Endothelial cell of umbilical vein (primary cell): ENCODE results near the gene OPCML. TPM values are rescaled to one million over a fixed set of nuclear protein-coding genes. Genes with fewer than 3 reads are reported as not detected.

Source experiments
- BruUV-seq: library from RNA; stranded (reverse); fragments of 400-500 nt; replicated peaks from 2 replicates; lab custom pipeline; 2021; lab: Mats Ljungman, UMichigan
- CTCF ChIA-PET: fragments of 300-600, 350-600 bp; sonication (Branson Sonifier 250); formaldehyde crosslinking; loops from one replicate; lab custom pipeline; 2021; ENCODE audit warnings: antibody characterized with exemption, inconsistent platforms; lab: Charles Lee
- POLR2A ChIA-PET: fragments of 300-600, 350-600 bp; sonication (Branson Sonifier 250); formaldehyde crosslinking; loops from one replicate; lab custom pipeline; 2021; ENCODE audit warnings: antibody characterized with exemption, inconsistent platforms; lab: Charles Lee
- DNase-seq: peaks from one replicate; pipeline ENCODE4 v3.0.0-alpha.2; 2011; ENCODE audit warnings: low read depth, low spot score
- FAIRE-seq: peaks from 2 replicates; lab custom pipeline; 2011; peaks lifted over from hg19 to GRCh38; lab: Jason Lieb, UNC
- H2AFZ ChIP-seq: 2 replicates; pipeline ENCODE4 v1.6.0; 2012; ENCODE audit warnings: low read depth, low read length, control low read depth, inconsistent platforms
- H3K27ac ChIP-seq: 2 replicates; pipeline ENCODE4 v1.5.1; 2011; ENCODE audit warnings: low read depth, mild to moderate bottlenecking, control low read depth, low read length, moderate library complexity; ENCODE audit not compliant: insufficient read depth
- H3K27me3 ChIP-seq, 2 experiments: 2 replicates each; pipeline versions ENCODE4 v1.6.0 to v1.6.1; 2011; ENCODE audit warnings: low read length in 2 of 2, mixed read lengths in 1 of 2; ENCODE audit not compliant: control insufficient read depth in 2 of 2, insufficient read depth in 2 of 2
- H3K36me3 ChIP-seq, 2 experiments: 2 replicates in 1 of 2; 3 replicates in 1 of 2; pipeline ENCODE4 v1.5.1; 2011; ENCODE audit warnings: low read length in 2 of 2, mild to moderate bottlenecking in 1 of 2, moderate library complexity in 1 of 2; ENCODE audit not compliant: control insufficient read depth in 2 of 2, insufficient read depth in 2 of 2; ENCODE audit errors: extremely low read depth in 1 of 2
- H3K4me1 ChIP-seq: 3 replicates; pipeline ENCODE4 v1.5.1; 2011; ENCODE audit warnings: mild to moderate bottlenecking, low read length; ENCODE audit not compliant: control insufficient read depth, insufficient read depth; ENCODE audit errors: extremely low read depth
- H3K4me2 ChIP-seq: 2 replicates; pipeline ENCODE4 v1.6.1; 2011; ENCODE audit warnings: low read length, control low read depth, mixed read lengths; ENCODE audit not compliant: insufficient read depth
- H3K4me3 ChIP-seq, 3 experiments: fragments of 200-600 bp in 1 of 3; sonication (generic), shearing (Covaris generic) in 1 of 3; replicated peaks in 1 of 3; 2 replicates each; pipeline ENCODE4 v1.5.1; 2011 to 2016; ENCODE audit warnings: control low read depth in 3 of 3, low read length in 3 of 3, mild to moderate bottlenecking in 2 of 3, inconsistent platforms in 1 of 3, low read depth in 1 of 3, moderate library complexity in 1 of 3; ENCODE audit not compliant: insufficient read depth in 1 of 3
- H3K79me2 ChIP-seq: 2 replicates; pipeline ENCODE4 v1.6.0; 2012; ENCODE audit warnings: low read length, inconsistent platforms; ENCODE audit not compliant: control insufficient read depth, insufficient read depth
- H3K9ac ChIP-seq: replicated peaks from 2 replicates; pipeline ENCODE3; 2011; ENCODE audit warnings: low read length, control low read depth; ENCODE audit not compliant: insufficient read depth; ENCODE audit errors: extremely low read depth
- H3K9me1 ChIP-seq: replicated peaks from 3 replicates; pipeline ENCODE4 v1.6.0; 2011; ENCODE audit warnings: mild to moderate bottlenecking, low read length; ENCODE audit not compliant: control insufficient read depth, insufficient read depth; ENCODE audit errors: extremely low read depth
- H3K9me3 ChIP-seq: replicated peaks from 2 replicates; pipeline ENCODE4 v1.5.1; 2012; ENCODE audit warnings: low read length, inconsistent platforms; ENCODE audit not compliant: control insufficient read depth, insufficient read depth
- H4K20me1 ChIP-seq: replicated peaks from 2 replicates; pipeline ENCODE3; 2011; ENCODE audit warnings: mild to moderate bottlenecking, low read length; ENCODE audit not compliant: control insufficient read depth, insufficient read depth; ENCODE audit errors: extremely low read depth
- EZH2 ChIP-seq: IDR thresholded peaks from 2 replicates; pipeline ENCODE4 v1.6.1; 2012; ENCODE audit warnings: borderline replicate concordance, low read depth, mild to moderate bottlenecking, moderate library complexity, low read length, inconsistent platforms; ENCODE audit not compliant: severe bottlenecking
- FOS ChIP-seq: IDR thresholded peaks from 2 replicates; pipeline ENCODE4 v1.6.1; 2011; ENCODE audit warnings: mild to moderate bottlenecking, low read length, moderate library complexity, borderline replicate concordance; ENCODE audit not compliant: insufficient read depth
- GATA2 ChIP-seq: IDR thresholded peaks from 2 replicates; pipeline ENCODE4 v1.7.0; 2011; ENCODE audit warnings: low read depth, mild to moderate bottlenecking, moderate library complexity, mixed read lengths, low read length; ENCODE audit not compliant: insufficient read length, insufficient read depth
- JUN ChIP-seq: IDR thresholded peaks from 2 replicates; pipeline ENCODE4 v1.6.1; 2011; ENCODE audit warnings: borderline replicate concordance, low read depth; ENCODE audit not compliant: insufficient read length, insufficient read depth
- MYC ChIP-seq: IDR thresholded peaks from one replicate; pipeline ENCODE4 v1.6.1; 2011; ENCODE audit warnings: mild to moderate bottlenecking, low read depth, low read length
- POLR2A ChIP-seq: IDR thresholded peaks from 2 replicates; pipeline ENCODE4 v1.6.1; 2012; ENCODE audit warnings: low read depth, mild to moderate bottlenecking, control low read depth, low read length
- POLR2AphosphoS5 ChIP-seq: IDR thresholded peaks from 2 replicates; pipeline ENCODE4 v1.6.1; 2012; ENCODE audit warnings: low read depth, mild to moderate bottlenecking, control low read depth, low read length, moderate library complexity; ENCODE audit not compliant: insufficient read depth
- dilution Hi-C: fragments of 300-500 bp; cut with MboI; formaldehyde crosslinking; loops from one replicate; pipeline ENCODE4 v1.15.0; 2019; ENCODE audit warnings: low sequenced_read_pairs; ENCODE audit not compliant: extremely low pct_ligation_motif_present
- intact Hi-C: fragments of 100-400 bp; cut with micrococcal nuclease; formaldehyde crosslinking; loops from one replicate; pipeline ENCODE4 v1.10.0; 2022
- polyA plus RNA-seq, 4 experiments: library from polyadenylated mRNA; depleted of rRNA in 3 of 4; stranded (reverse) in 3 of 4; unstranded in 1 of 4; fragments of >200 nt; gene quantifications; 2 replicates each; pipeline versions ENCODE4 v1.2.1 to v1.2.3, GENCODE V29; 2011 to 2012; ENCODE audit warnings: missing spikeins in 1 of 4
- total RNA-seq: library from RNA; stranded (reverse); gene quantifications from 2 replicates; pipeline ENCODE4 v1.2.3, GENCODE V29; 2021
- TF ChIP-seq, protein P1 (sequence below): IDR thresholded peaks from 2 replicates; pipeline ENCODE4 v1.6.1; 2011; ENCODE audit not compliant: insufficient read depth, insufficient read length
- TF ChIP-seq, protein P2 (sequence below), 2 donors: IDR thresholded peaks; 1 replicate in 1 of 2; 2 replicates in 1 of 2; pipeline ENCODE4 v1.5.1; 2011; ENCODE audit warnings: low read length in 2 of 2, mild to moderate bottlenecking in 2 of 2, moderate library complexity in 2 of 2, control low read depth in 1 of 2, inconsistent platforms in 1 of 2, low read depth in 1 of 2; ENCODE audit not compliant: insufficient read depth in 1 of 2; ENCODE audit errors: extremely low read depth in 1 of 2

Gene OPCML
- total and polyA plus RNA-seq, 2 donors (not counting 3 experiments of a cell fraction or from before 2014, with no cell fraction given) = not detected

DNA sequence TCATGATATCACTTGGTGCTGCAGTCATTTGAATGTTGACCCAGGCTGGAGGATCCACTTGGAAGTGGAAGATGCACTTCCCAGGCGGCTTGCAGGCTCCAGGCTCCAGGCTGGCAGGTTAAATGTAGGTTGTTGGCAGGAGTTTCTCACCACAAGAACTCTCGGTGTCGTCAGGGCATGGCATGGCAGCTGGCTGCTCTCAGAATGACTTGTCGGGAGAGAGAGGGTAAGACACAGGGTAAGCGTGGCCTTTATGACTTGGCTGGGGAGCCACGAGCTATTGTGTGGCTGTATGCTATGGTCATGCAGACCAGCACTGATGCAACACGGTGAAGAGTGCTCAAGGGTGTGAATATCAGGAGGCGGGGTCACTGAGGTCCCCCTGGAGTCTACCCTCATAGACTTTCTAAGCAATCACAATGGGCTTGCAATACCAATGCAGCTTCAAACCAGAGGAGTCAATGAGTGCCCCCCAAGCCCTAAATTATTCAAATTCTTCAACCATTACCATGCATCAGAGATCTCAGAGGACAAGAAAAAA is 1027.7 kb downstream of the OPCML start:
- Histone ChIP-seq H3K4me1 (no peaks in the 10 kb centered on the region), H2AFZ (no peak overlapping the region), H3K36me3 (no peaks in the 10 kb centered on the region), H3K9me3 (peaks cover 4% of the 10 kb centered on the region), H3K79me2 (no peaks in the 10 kb centered on the region), H3K4me2 (no peak overlapping the region), H3K27ac (no peak overlapping the region), H3K9me1 (no peaks in the 10 kb centered on the region), H3K4me3 (no peak overlapping the region), H3K27me3 (no peaks in the 10 kb centered on the region), H4K20me1 (no peaks in the 10 kb centered on the region), H3K9ac (no peak overlapping the region)
- FAIRE-seq = no peak
- ChIA-PET POLR2A (no interaction called here), CTCF (no interaction called here)
- no peak for DNase-seq
- no TSS peak for BruUV-seq
- dilution Hi-C loops (no loop called here), intact Hi-C loops (no loop called here)
- TF ChIP-seq GATA2 (no peak), EZH2 (no peak), POLR2A (no peak), MYC (no peak), FOS (no peak), JUN (no peak), POLR2AphosphoS5 (no peak)
- TF ChIP-seq, protein P1, sequence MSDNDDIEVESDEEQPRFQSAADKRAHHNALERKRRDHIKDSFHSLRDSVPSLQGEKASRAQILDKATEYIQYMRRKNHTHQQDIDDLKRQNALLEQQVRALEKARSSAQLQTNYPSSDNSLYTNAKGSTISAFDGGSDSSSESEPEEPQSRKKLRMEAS = no peak
- TF ChIP-seq, protein P2, sequence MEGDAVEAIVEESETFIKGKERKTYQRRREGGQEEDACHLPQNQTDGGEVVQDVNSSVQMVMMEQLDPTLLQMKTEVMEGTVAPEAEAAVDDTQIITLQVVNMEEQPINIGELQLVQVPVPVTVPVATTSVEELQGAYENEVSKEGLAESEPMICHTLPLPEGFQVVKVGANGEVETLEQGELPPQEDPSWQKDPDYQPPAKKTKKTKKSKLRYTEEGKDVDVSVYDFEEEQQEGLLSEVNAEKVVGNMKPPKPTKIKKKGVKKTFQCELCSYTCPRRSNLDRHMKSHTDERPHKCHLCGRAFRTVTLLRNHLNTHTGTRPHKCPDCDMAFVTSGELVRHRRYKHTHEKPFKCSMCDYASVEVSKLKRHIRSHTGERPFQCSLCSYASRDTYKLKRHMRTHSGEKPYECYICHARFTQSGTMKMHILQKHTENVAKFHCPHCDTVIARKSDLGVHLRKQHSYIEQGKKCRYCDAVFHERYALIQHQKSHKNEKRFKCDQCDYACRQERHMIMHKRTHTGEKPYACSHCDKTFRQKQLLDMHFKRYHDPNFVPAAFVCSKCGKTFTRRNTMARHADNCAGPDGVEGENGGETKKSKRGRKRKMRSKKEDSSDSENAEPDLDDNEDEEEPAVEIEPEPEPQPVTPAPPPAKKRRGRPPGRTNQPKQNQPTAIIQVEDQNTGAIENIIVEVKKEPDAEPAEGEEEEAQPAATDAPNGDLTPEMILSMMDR (IDR thresholded peaks at IDR 0.05; ENCODE audit: extremely low read depth in 1 of 2, insufficient read depth in 1 of 2, low read depth in 1 of 2, low read length in 2 of 2) = no peak
